GM19025 (cell line): ENCODE data around the gene RILPL1.
A peak's percentile ranks its signal among the peaks of the same experiment; 100 is the strongest.
"Not testable (repeated sequence)": the region's sequence is repeated elsewhere in the genome, so short reads cannot be mapped to it uniquely, and the experiment has no call there.

ENCODE experiments used
- ATAC-seq: cut with Tn5 transposase; IDR thresholded peaks from one replicate; pipeline ENCODE4 v1.9.1; 2021; ENCODE audit warnings: mild to moderate bottlenecking, low read depth, moderate library complexity; ENCODE audit not compliant: unreplicated experiment

Gene RILPL1

GRCh38 chr12:123472438-123472849 is 61.1 kb downstream of the RILPL1 start:
- no peak for ATAC-seq

GRCh38 chr12:123471374-123472068 is 62.0 kb downstream of the RILPL1 start:
- no peak for ATAC-seq

- ATAC-seq, result no peak
These were observed 63.5 kb downstream of the RILPL1 start for GRCh38 chr12:123469978-123470377.

- ATAC-seq, result peak; percentile 66
These were observed 64.7 kb downstream of the RILPL1 start for GRCh38 chr12:123468786-123469185.

- no peak for ATAC-seq
These were observed 68.4 kb downstream of the RILPL1 start for GRCh38 chr12:123465084-123465483.

GRCh38 chr12:123463174-123463573 is 70.3 kb downstream of the RILPL1 start:
- ATAC-seq, result not testable (repeated sequence)

GRCh38 chr12:123457980-123458779 is 75.3 kb downstream of the RILPL1 start, which contains the start of gene SNRNP35:
Gene SNRNP35 (plus strand): TSS chr12:123458139. CDS start chr12:123465541, 7,402 bp downstream.
- peak; percentile 53 for ATAC-seq

- ATAC-seq, result no peak
These were observed 80.4 kb downstream of the RILPL1 start for GRCh38 chr12:123453165-123453564.

- not testable (repeated sequence) for ATAC-seq
These were observed 81.3 kb downstream of the RILPL1 start for GRCh38 chr12:123452276-123452550.

GRCh38 chr12:123450636-123451035 is 82.9 kb downstream of the RILPL1 start:
- no peak for ATAC-seq

GRCh38 chr12:123449856-123450255 is 83.7 kb downstream of the RILPL1 start:
- no peak for ATAC-seq

- no peak for ATAC-seq
These were observed 84.2 kb downstream of the RILPL1 start for GRCh38 chr12:123449249-123449733.

GRCh38 chr12:123446333-123446713 is 87.2 kb downstream of the RILPL1 start:
- no peak for ATAC-seq

GRCh38 chr12:123445388-123446332 is 87.9 kb downstream of the RILPL1 start:
- no peak for ATAC-seq

GRCh38 chr12:123444092-123445026 is 89.2 kb downstream of the RILPL1 start:
- ATAC-seq, result no peak

GRCh38 chr12:123442774-123443173 is 90.7 kb downstream of the RILPL1 start:
- no peak for ATAC-seq

GRCh38 chr12:123441523-123442164 is 91.9 kb downstream of the RILPL1 start:
- ATAC-seq, result no peak

GRCh38 chr12:123436017-123436964 is 97.2 kb downstream of the RILPL1 start, which contains the start of gene RILPL2:
Gene RILPL2 (minus strand): TSS chr12:123436684. CDS start chr12:123436420, 264 bp downstream.
- ATAC-seq, result peak; percentile 84
